SK-N-MC (cell line): Measurements from ENCODE around the gene PSMB2.

Experiments
- EZH2 ChIP-seq: fragments of 200-600 bp; sonication (generic); IDR thresholded peaks from one replicate; pipeline ENCODE4 v1.6.1; 2017; ENCODE audit warnings: antibody characterized with exemption
- POLR2AphosphoS5 ChIP-seq: IDR thresholded peaks from 2 replicates; pipeline ENCODE4 v1.6.1; 2012; ENCODE audit warnings: mild to moderate bottlenecking, low read depth, low read length, borderline replicate concordance

DNA sequence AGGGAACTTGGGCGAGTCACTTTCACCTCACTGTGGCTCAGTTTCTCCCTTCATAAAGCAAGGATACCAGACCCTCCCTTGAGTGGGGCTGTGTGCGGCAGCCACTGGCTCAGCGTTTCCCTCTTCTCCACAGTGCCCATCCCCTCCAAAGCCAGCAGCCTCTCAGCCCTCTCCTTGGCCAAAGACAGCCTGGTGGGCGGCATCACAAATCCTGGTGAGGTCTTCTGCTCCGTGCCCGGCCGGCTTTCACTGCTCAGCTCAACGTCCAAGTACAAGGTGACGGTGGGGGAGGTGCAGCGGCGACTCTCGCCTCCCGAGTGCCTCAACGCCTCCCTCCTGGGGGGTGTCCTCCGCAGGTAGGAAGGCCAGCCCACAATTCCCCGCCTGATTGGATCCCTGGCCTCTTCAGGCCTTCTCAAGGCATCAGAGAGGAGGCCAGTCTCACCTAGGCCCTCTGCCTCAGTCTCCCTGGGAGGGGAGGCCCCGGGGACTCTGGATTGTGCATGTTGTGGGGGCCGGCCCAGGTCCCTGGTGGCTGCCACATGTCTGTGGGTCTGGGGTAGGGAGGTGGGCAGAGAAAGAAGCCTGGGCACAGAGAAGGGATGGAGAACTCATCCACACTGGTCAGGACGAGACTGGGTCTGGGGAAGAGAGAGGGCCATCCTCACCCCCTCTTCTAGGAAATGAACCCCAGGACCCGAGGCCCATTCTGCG, 53.0 kb downstream of the PSMB2 start:
- no peak for TF ChIP-seq POLR2AphosphoS5
- TF ChIP-seq EZH2, result no peak
